GM19328 (cell line): Measurements from ENCODE around the gene SNED1.
"Not testable (repeated sequence)": the region's sequence is repeated elsewhere in the genome, so short reads cannot be mapped to it uniquely, and the experiment has no call there.

Source experiments
- ATAC-seq: cut with Tn5 transposase; IDR thresholded peaks from one replicate; pipeline ENCODE4 v1.9.1; 2021; ENCODE audit warnings: mild to moderate bottlenecking, moderate library complexity; ENCODE audit not compliant: unreplicated experiment

The SNED1 gene

DNA sequence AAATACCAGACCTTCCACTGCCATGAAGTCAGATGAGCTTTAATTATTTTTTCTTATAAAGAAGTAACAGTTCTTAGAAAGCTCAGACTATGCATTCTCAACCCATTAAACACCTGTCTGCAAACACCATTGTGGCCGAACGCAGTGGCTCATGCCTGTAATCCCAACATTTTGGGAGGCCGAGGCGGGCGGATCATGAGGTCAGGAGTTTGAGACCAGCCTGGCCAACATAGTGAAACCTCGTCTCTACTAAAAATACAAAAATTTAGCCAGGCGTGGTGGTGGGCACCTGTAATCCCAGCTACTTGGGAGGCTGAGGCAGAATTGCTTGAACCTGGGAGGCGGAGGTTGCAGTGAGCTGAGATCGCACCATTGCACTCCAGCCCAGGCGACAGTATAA, 106.2 kb downstream of the SNED1 start:
- ATAC-seq, result not testable (repeated sequence)

DNA sequence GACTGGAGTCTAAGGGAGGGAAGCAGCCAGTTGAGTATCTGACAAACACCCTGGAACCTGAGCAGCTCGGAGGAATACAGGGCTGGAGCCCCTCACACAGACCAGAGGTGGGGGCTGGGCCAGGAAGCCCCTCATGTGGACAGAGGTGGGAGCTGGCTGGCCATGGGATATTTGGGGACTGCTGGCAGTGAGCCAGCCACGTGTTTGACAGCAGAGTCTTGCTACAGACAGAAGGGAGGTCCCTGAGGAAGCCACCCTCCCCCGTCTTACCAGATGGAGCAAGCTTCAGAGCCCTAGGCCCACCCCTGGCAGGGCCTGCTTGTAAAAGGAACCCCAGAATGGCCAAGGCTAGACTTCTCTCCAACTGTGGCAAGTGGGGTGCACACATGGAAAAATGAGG, 107.2 kb downstream of the SNED1 start:
- no peak for ATAC-seq

DNA sequence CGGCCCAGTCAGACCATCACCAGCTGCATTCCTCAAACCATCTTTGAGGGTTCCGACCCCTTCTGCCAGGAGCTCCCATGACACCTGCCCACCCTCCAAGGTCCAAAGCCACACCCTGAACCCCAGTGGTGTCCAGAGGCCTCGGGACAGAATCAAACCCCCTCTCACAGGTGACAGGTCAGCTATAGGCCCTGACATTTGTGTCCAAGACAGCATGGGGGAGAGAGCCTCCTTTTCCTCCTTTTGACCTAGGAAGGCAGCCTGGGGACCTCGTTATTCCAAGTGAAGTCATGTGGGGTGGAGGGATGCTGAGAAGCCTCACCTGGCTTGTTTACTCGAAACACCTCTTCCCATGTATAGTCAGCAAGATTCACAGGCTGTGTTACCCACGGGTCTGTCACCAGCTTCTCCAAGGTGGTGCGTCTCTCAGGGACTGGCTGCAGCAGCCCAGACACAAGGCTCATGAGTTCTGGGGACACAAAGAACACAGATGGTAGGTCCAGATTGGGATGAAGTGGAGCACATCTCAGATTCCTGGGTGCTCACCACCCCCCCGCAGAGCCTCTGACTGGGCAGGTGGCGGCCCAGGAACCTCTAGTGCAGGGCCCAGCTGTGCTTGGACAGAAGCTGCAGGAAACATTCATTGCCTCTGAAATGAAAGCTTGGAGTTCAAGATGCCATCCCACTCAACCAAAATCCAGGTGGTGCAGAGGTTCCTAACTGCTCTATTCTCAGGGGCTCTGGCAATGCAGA, 108.8 kb downstream of the SNED1 start:
- no peak for ATAC-seq

- no peak for ATAC-seq
Measured at GRCh38 chr2:241108271-241109209, 110.1 kb downstream of the SNED1 start.

- ATAC-seq, result no peak
Measured at GRCh38 chr2:241109210-241110088, 111.0 kb downstream of the SNED1 start.

- no peak for ATAC-seq
Measured at GRCh38 chr2:241110089-241110606, 111.7 kb downstream of the SNED1 start.

DNA sequence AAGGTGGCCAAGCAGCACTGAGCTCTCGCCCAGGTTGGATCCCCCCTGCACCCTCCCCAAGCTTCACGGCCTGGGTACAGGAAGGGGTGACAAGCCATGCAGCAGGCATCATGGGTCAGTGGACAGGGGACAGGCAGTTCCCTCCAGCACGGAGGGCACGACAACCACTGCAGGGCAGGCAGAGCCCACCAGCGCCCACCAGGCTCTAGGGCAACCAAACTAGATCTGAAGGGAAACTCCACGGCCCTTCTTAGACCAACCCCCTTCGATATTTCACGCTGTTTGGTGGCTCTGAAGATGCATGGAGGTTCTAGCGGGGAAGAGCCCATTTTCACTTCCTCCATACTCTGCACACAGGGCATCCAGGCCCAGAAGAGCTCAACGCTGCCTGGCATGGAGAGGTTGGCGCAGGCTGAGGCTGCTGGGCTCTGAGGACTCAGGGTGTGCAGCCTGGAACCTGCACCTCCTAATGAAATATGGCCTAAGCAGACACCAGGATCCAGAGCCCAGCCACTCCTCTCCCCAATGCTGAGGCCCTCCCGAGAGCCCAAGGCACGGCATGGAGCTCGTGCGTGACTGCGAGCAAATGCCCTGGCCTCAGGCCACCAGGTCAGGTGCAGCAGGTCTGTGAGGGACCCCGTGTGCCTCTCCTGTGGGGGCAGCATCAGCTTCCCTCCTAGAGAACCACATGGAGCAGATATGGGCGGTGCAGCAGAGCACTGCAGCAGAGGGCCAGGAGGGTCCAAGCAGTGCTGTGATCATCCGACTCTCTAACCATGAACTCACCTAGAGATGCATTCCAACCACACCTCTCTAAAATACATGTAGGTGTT, 112.4 kb downstream of the SNED1 start:
- no peak for ATAC-seq

- ATAC-seq, result no peak
Measured at GRCh38 chr2:241111440-241111805, 113.0 kb downstream of the SNED1 start.

DNA sequence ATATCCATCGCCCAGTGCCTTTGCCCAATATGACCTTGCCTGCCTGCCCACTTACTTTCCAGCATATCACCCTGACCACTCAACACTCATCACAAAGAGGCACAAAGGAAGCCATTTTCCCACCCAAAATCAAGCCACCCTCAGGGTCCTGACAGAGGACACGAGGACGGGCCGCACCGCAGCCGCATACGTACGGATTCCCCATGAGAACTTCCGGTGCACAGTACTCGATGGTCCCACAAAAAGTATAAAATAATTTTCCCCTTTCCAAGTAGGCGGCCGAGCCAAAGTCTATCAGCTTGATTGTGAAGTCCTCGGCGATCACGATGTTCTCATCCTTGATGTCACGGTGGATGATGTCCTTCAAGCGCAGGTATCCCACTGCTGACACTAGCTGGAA, 113.6 kb downstream of the SNED1 start:
- ATAC-seq, result no peak

GRCh38 chr2:241112592-241112991, 114.2 kb downstream of the SNED1 start:
- ATAC-seq, result no peak

GRCh38 chr2:241114836-241115235, 116.4 kb downstream of the SNED1 start:
- no peak for ATAC-seq

GRCh38 chr2:241115361-241115760, 116.9 kb downstream of the SNED1 start:
- ATAC-seq, result no peak

- no peak for ATAC-seq
Measured at GRCh38 chr2:241116606-241117560, 118.5 kb downstream of the SNED1 start.

DNA sequence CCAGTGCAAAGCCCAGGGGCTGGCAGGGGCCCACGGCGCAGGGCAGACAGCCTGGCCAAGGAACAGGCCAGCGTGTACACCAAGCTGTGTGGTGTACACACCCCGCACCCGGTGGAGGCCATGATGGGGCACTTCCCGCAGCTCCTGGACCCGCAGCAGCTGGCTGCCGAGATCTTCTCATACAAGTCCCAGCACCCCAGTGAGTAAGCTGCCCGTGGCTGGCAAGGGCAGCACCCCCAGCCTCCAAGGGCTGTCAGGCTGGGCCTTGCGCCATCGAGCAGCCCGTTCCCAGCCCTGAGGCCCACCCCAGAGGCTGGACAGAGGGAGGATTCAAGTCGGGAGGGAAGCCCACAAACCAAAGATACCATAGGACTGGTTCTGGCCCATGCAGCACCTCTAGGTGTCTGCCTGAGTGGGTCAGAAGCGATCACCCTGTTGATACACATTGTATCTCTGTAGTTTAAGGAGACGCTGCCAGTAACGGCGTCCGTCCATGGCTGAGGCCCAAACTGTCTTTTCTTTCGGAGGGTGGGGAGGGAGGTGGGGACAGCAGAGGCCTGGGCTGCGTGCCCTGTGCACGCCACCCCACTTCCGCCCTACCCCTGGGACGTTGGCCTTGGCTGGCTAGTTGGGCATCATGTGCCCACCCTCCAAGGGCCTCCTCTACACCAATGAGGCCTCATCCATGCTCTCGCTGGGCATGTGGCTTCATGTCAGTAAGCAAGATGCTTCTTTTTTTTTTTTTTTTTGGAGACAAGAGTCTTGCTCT, 120.5 kb downstream of the SNED1 start:
- no peak for ATAC-seq

DNA sequence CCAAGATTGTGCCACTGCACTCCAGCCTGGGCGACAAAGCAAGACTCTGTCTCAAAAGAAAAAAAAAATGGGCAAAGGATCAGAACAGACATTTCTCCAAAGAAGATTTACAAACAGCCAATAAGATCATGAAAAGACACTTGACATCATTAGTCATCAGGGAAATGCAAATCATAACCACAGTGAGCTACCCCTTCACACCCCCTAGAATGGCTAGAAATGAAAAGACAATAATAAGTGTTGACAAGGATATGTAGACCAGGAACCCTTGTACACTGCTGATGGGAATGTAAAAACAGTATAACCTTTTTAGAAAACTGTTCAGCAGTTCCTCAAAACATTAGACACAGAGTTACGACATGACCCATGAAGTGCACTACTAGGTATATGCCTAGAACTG, 122.0 kb downstream of the SNED1 start:
- ATAC-seq, result no peak

GRCh38 chr2:241121008-241121407, 122.6 kb downstream of the SNED1 start:
- no peak for ATAC-seq

DNA sequence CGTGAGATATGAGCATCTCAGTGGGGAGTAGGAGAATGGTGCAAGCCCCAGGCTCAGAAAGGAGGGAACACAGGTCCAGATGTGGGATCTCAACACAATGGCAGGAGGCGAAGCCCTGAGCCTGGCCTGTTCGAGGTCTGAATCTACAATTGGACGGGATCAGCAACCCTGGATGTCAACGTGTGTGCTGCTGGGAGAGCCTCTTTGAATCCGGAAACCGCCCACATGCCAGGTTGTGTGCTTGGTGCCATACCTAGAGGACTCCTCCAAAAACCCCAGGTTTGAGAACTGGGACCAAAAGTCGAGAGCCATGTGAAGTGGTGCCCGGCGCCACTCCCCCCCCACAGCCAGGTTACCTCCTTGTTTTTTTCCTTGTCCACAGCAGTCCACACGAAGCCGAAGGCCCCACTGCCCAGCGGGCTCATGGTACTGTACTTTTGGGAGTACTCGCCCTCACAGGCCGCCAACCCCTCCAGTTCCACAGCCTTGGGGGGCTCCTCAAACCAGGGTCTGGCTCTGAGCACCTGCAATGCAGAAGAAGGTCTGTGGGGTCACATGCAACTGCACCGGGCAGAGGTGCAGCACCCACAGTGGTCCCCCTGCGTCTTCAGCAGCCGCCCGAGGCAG, 124.1 kb downstream of the SNED1 start:
- ATAC-seq, result no peak
